Motor neuron (in vitro differentiated cells): ENCODE results near the gene DUSP19. TPM values are rescaled to one million over a fixed set of nuclear protein-coding genes. Genes with fewer than 3 reads are reported as not detected.

Experiments used
- ATAC-seq, 8 experiments: fragments of 200-7000 bp; cut with Tn5 transposase; replicated peaks in 6 of 8; 2 replicates each; pipeline ENCODE4 v1.8.0; 2021; ENCODE audit warnings: mild to moderate bottlenecking in 8 of 8, moderate library complexity in 8 of 8
- H3K27ac ChIP-seq, 2 donors: fragments of 250-450 bp; sonication (Bioruptor Pico); 2 replicates each; pipeline ENCODE4 v1.9.0; 2021; ENCODE audit warnings: antibody characterized with exemption in 2 of 2, mild to moderate bottlenecking in 2 of 2, moderate library complexity in 1 of 2
- H3K4me1 ChIP-seq, 2 donors: fragments of 250-450 bp; sonication (Bioruptor Pico); replicated peaks in 1 of 2; 2 replicates each; pipeline ENCODE4 v1.6.1; 2021; ENCODE audit warnings: antibody characterized with exemption in 2 of 2, mild to moderate bottlenecking in 2 of 2, moderate library complexity in 1 of 2
- H3K4me3 ChIP-seq, 5 donors: fragments of 250-450 bp; sonication (Bioruptor Pico); 2 replicates each; pipeline ENCODE4 v1.9.0; 2021; ENCODE audit warnings: antibody characterized with exemption in 5 of 5, mild to moderate bottlenecking in 5 of 5, moderate library complexity in 4 of 5
- WGBS, 10 experiments: fragments of 450-650 bp; shearing (Covaris generic); methylation state at CpG; one replicate each; pipeline ENCODE4 v1.0.0; 2022; 5-methylcytosine and 5-hydroxymethylcytosine counted together
- in situ Hi-C, 9 experiments: fragments of 400-800 bp; cut with MboI; loops; one replicate each; pipeline ENCODE4 v1.15.0; 2021; ENCODE audit warnings: low sequenced_read_pairs in 9 of 9, low pct_unique_long_range_greater_than_20kb in 2 of 9; ENCODE audit not compliant: unreplicated experiment in 9 of 9
- total RNA-seq, 8 experiments: library from RNA; unstranded; fragments of 300-600 nt; gene quantifications; 2 replicates each; pipeline versions ENCODE4 v1.2.3 to v1.2.4, GENCODE V29; 2022

Gene DUSP19
- total RNA-seq = 1 to 10 TPM; 2.1 to 5.6 (median 3.5) TPM

DNA sequence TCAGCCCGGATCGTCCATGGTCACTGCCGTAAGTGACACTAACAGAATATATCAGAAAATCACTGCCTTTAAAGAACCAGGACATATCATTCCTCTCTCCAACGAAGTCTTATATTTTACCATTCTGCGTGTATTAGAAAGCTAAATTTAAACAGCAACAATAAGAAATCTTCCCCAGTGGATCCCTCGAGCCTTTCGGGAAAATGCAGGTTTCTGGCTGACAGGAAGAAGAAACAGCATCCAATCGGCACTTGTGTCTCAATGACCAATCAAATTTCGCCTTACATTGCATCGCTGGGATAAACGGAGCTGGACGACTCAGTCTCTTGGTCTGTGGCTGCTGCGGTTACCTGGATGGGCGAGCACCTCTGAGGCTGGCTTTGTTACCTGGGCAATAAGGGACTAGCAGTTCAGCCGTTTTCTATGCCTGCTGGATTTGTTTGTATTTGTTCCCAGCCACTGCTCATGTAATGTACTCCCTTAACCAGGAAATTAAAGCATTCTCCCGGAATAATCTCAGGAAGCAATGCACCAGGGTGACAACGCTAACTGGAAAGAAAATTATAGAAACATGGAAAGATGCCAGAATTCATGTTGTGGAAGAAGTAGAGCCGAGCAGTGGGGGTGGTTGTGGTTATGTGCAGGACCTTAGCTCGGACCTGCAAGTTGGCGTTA, at the start of gene DUSP19:
TSS of gene DUSP19 (plus strand) at position 284 of the 675 bp plus-strand sequence. CDS start at position 471, 187 bp downstream.
- Histone ChIP-seq H3K27ac (peak within 1 kb of the TSS; percentile 33 to 40), H3K4me3 (peak within 1 kb of the TSS; percentile 42 to 77 (median 54)), H3K4me1 (peaks cover 0 to 11% of the 10 kb centered on the region in 2 donors)
- peak; percentile 90 to 99 (median 98) for ATAC-seq
- in situ Hi-C loops = no loop called here
- 0 to 25% (median 13%) methylated on average over 4 to 20 of the region's 20 CpGs; no CpG with 5 or more reads in 1 of the 10 experiments for WGBS, 10 experiments

DNA sequence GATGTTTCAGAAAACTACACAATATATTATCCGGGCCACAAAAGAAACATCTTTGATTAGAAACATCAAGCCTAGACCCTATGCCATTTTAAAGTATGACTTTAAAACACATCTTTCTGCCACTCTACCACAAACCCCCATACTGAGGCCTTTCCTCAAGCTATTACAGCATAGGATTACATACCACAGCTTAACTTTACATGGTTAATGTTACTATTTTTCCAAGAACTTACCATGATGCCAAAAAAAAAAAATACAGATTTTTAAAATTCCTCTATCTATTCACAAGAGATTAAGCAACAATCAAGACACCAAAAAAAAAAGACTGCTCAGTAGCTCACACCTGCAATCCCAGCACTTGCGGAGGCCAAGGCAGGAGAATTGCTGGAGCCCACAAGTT, 49.3 kb upstream of the DUSP19 start:
- Histone ChIP-seq H3K4me3 (no peak overlapping the region), H3K27ac (no peak overlapping the region), H3K4me1 (peaks cover 7 to 15% of the 10 kb centered on the region in 2 donors)
- 81 to 100% (median 98%) methylated on average over 1 to 2 of the region's 2 CpGs; no CpG with 5 or more reads in 2 of the 10 experiments for WGBS, 10 experiments
- ATAC-seq = no peak
- in situ Hi-C loops = no loop called here

GRCh38 chr2:183031911-183032794, 46.4 kb upstream of the DUSP19 start:
- in situ Hi-C loops = no loop called here
- H3K27ac ChIP-seq = no peak overlapping the region
- H3K4me1 ChIP-seq = peaks cover 12 to 37% of the 10 kb centered on the region in 2 donors
- peak overlapping the region in 1 of 5 donors; percentile 4 for H3K4me3 ChIP-seq
- ATAC-seq = peak in 5 of 8 experiments; percentile 63 to 93 (median 80)
- 85 to 100% (median 97%) methylated on average over 2 to 4 of the region's 4 CpGs; no CpG with 5 or more reads in 2 of the 10 experiments for WGBS, 10 experiments

GRCh38 chr2:183033951-183034350, 44.6 kb upstream of the DUSP19 start:
- in situ Hi-C loops = no loop called here
- ATAC-seq = no peak
- H3K27ac ChIP-seq = no peak overlapping the region
- WGBS, 10 experiments = 58 to 100% (median 90%) methylated on average over 1 of the region's 1 CpG
- H3K4me1 ChIP-seq = peaks cover 12 to 37% of the 10 kb centered on the region in 2 donors
- no peak overlapping the region for H3K4me3 ChIP-seq

GRCh38 chr2:183034806-183035205, 43.7 kb upstream of the DUSP19 start:
- peaks cover 12 to 37% of the 10 kb centered on the region in 2 donors for H3K4me1 ChIP-seq
- no peak overlapping the region for H3K27ac ChIP-seq
- in situ Hi-C loops = no loop called here
- no peak for ATAC-seq
- 50 to 100% (median 96%) methylated on average over 1 of the region's 1 CpG; no CpG with 5 or more reads in 2 of the 10 experiments for WGBS, 10 experiments
- peak overlapping the region in 1 of 5 donors; percentile 83 for H3K4me3 ChIP-seq

DNA sequence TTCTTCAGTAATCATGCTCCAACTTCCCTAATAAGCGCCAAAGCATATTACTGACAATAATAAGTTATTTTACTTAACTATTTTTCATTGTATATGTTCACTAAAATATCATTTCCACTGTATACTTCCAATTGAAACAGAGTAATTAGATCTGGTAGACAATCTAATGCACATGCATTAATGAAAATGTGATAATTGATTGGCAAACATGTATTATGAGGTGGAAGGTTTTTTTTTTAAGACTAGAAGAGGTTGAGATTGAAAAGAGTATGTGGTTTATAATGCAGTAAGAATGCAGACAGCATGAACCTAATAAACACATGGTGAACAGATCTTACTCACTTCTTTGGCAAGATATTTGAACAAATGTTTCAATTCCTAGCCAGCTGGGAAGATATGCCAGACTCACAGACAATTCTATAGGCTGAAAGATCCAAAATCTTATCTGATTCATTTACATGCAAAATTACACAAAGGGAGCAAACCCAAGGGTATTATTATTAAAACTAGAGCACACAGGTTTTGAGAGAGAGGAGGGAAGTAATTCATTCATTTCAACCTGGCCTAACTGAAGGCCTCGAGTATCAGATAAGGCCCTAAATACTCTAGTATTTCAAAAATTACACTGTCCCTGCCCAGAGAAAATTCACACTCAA, 43.1 kb upstream of the DUSP19 start:
- Histone ChIP-seq H3K27ac (no peak overlapping the region), H3K4me1 (peaks cover 12 to 37% of the 10 kb centered on the region in 2 donors), H3K4me3 (peak overlapping the region; percentile 68 to 83 (median 82))
- 0 to 100% (median 50%) methylated on average over 1 to 2 of the region's 2 CpGs; no CpG with 5 or more reads in 1 of the 10 experiments for WGBS, 10 experiments
- no peak for ATAC-seq
- in situ Hi-C loops = no loop called here

- ATAC-seq = no peak
- in situ Hi-C loops = no loop called here
- Histone ChIP-seq H3K27ac (no peak overlapping the region), H3K4me1 (peaks cover 12 to 37% of the 10 kb centered on the region in 2 donors), H3K4me3 (peak overlapping the region; percentile 68 to 83 (median 82))
- WGBS, 10 experiments = 0 to 46% (median 10%) methylated on average over 1 to 2 of the region's 2 CpGs; no CpG with 5 or more reads in 2 of the 10 experiments
Measured at GRCh38 chr2:183035954-183036669, 42.4 kb upstream of the DUSP19 start.

- H3K27ac ChIP-seq = peak overlapping the region; percentile 93 to 94
- WGBS, 10 experiments = 0 to 17% (median 0%) methylated on average over 1 to 4 of the region's 4 CpGs; no CpG with 5 or more reads in 1 of the 10 experiments
- peak overlapping the region; percentile 68 to 83 (median 82) for H3K4me3 ChIP-seq
- peaks cover 7 to 30% of the 10 kb centered on the region in 2 donors for H3K4me1 ChIP-seq
- in situ Hi-C loops = no loop called here
- peak in 5 of 8 experiments; percentile 1 to 6 (median 1) for ATAC-seq
Measured at GRCh38 chr2:183037074-183037552, 41.4 kb upstream of the DUSP19 start.

DNA sequence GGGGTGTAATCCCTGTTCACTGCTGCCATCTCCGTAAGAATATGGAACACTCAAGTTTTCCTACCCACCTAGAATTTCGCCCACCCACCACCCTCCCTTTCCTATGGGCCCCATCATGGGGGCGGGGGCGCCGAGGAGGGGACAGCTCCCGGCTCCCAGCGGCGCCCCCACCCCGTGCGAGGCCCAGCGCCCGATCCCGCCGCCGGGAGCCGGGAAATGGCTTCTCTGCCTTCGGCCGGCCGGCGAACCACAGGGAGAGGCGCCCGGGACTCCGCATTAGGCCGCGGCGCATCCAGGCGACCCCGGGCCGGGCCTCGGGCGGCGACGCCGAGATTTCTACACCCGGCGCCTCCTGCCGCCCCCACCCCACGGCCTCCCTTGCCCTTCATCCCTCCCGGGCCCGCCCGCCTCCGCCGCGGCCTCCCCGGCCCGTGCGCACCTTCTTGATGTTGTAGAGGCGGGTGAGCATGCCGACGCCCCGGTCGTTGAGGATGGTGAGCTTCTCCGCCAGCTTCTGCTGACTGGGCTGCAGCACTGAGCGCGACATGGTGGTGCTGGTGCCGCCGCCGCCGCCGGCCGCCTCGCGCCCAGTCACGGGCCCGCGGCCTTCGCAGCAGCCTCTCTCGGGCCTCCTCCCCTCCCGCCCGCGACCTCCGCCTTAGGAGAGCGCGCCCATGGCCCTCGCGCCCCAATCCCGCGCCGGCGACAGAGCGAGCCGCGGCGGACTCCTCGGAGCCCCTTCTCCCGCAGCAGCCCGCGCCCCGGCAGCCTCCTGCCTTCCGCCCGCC, 40.8 kb upstream of the DUSP19 start:
- peak overlapping the region; percentile 93 to 94 for H3K27ac ChIP-seq
- H3K4me1 ChIP-seq = peaks cover 5 to 24% of the 10 kb centered on the region in 2 donors
- WGBS, 10 experiments = no CpG with 5 or more reads among the region's 91 CpGs
- peak overlapping the region; percentile 68 to 83 (median 82) for H3K4me3 ChIP-seq
- peak; percentile 50 to 79 (median 75) for ATAC-seq
- in situ Hi-C loops = no loop called here

DNA sequence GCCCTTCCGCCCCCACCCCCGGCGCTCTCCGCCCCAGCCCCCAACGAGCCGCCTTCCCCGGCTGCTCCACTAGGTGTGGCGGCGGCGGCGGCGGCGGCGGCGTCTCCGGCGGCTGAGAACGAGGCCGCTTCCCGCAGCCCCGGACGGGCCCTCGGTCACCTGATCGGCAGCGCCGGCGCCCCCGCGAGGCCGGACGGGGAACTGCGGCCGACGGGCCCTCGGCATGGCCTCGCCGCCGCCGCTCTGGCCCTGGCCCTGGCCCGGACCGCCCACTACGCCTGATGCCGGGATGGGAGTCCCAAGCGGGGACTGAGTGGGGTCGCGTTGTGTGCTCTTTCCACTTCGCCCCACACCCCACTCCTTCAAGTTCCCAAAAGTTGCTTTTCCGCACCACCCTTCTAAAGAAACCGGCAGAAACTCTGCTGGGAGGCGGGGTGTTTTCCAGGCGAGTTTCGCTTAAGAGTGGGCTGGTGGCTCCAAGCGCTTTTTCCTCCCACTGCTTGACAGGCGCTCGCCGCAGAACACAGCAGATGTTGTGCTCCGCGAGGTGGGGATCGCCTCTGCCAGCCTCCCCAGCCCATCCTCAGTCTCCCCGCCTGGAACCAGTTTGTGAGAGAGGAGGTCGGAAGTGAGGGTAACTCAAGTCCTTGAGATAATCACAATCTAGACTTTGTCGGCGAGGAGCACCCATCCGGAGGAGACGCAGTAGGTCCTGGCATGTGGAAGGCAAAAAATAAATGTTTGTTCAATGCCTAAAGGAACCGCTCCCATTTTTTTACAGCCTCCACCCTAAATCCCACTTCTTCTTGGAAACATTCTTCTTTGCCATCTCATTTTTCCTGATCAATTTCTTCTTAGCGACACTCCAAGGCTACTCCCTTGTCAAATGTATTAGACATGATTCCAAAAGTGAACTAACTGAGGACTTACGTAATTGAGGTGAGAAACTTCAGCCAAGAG, 39.9 kb upstream of the DUSP19 start, which contains the start of gene NCKAP1:
TSS of gene NCKAP1 (minus strand) at position 117 of the 960 bp plus-strand sequence. CDS start 358 bp downstream, outside the sequence.
- peak; percentile 76 to 86 (median 83) for ATAC-seq
- Histone ChIP-seq H3K4me3 (peak within 1 kb of the TSS; percentile 68 to 83 (median 82)), H3K4me1 (peaks cover 5 to 24% of the 10 kb centered on the region in 2 donors), H3K27ac (peak within 1 kb of the TSS; percentile 93 to 94)
- in situ Hi-C loops = no loop called here
- 0 to 92% (median 61%) methylated on average over 1 to 7 of the region's 68 CpGs for WGBS, 10 experiments
